HepG2 (cell line): ENCODE data around the gene PRR22. TPM values are rescaled to one million over a fixed set of nuclear protein-coding genes. Genes with fewer than 3 reads are reported as not detected.

Experiments used
- BHLHE40 ChIP-seq: IDR thresholded peaks from 2 replicates; pipeline ENCODE4 v1.6.1; 2011; ENCODE audit warnings: low read length, improper control_type of control experiment
- FOXP1 ChIP-seq, 2 experiments: fragments of 450-650 bp in 1 of 2; IDR thresholded peaks; 2 replicates each; pipeline ENCODE4 v1.6.1; 2017 to 2018; ENCODE audit warnings: antibody characterized with exemption in 1 of 2
- HMG20A ChIP-seq: IDR thresholded peaks from 2 replicates; pipeline ENCODE4 v1.6.1; 2016; ENCODE audit warnings: borderline replicate concordance
- KLF12 ChIP-seq: sonication (generic); formaldehyde crosslinking; IDR thresholded peaks from 2 replicates; pipeline ENCODE4 v1.4.0; 2020; ENCODE audit warnings: missing genetic modification reagents, borderline replicate concordance
- PAF1 ChIP-seq: IDR thresholded peaks from 2 replicates; pipeline ENCODE4 v1.6.1; 2016; ENCODE audit warnings: missing genetic modification reagents, missing compliant biosample characterization
- PAXIP1 ChIP-seq: sonication (generic); formaldehyde crosslinking; conservative IDR thresholded peaks from 2 replicates; pipeline ENCODE4 v1.4.0; 2020; ENCODE audit warnings: mild to moderate bottlenecking, missing genetic modification reagents, moderate library complexity
- PHB2 ChIP-seq: fragments of 450-650 bp; IDR thresholded peaks from 2 replicates; pipeline ENCODE4 v1.6.1; 2018; ENCODE audit not compliant: partially characterized antibody
- RFX1 ChIP-seq: fragments of 450-650 bp; IDR thresholded peaks from 2 replicates; pipeline ENCODE4 v1.6.1; 2017
- STAT5B ChIP-seq: sonication (generic); formaldehyde crosslinking; IDR thresholded peaks from 2 replicates; pipeline ENCODE4 v1.4.0; 2020; ENCODE audit warnings: missing genetic modification reagents
- TFDP1 ChIP-seq: IDR thresholded peaks from 2 replicates; pipeline ENCODE4 v1.6.1; 2016; ENCODE audit warnings: missing compliant biosample characterization, missing genetic modification reagents, borderline replicate concordance
- TP53 ChIP-seq: sonication (generic); formaldehyde crosslinking; conservative IDR thresholded peaks from 2 replicates; pipeline ENCODE4 v1.4.0; 2020; ENCODE audit warnings: missing genetic modification reagents
- ZBTB7B ChIP-seq: sonication (generic); formaldehyde crosslinking; IDR thresholded peaks from 2 replicates; pipeline ENCODE4 v1.4.0; 2020; ENCODE audit warnings: missing genetic modification reagents
- ZC3H4 ChIP-seq: sonication (generic); formaldehyde crosslinking; IDR thresholded peaks from 2 replicates; pipeline ENCODE4 v1.4.0; 2020; ENCODE audit warnings: missing genetic modification reagents, borderline replicate concordance
- ZFP36 ChIP-seq: fragments of 150-350 bp; IDR thresholded peaks from 2 replicates; pipeline ENCODE4 v1.6.1; 2018; ENCODE audit warnings: borderline replicate concordance, low read length, low read depth; ENCODE audit not compliant: partially characterized antibody
- ZNF703 ChIP-seq: sonication (generic); formaldehyde crosslinking; IDR thresholded peaks from 2 replicates; pipeline ENCODE4 v1.5.1; 2020; ENCODE audit warnings: missing genetic modification reagents, mild to moderate bottlenecking, moderate library complexity, borderline replicate concordance
- ZNF770 ChIP-seq: sonication (generic); formaldehyde crosslinking; IDR thresholded peaks from 2 replicates; pipeline ENCODE4 v1.5.0; 2020; ENCODE audit warnings: mild to moderate bottlenecking, missing genetic modification reagents
- ZNF800 ChIP-seq: sonication (generic); formaldehyde crosslinking; IDR thresholded peaks from 2 replicates; pipeline ENCODE4 v1.4.0; 2020; ENCODE audit warnings: missing genetic modification reagents
- polyA plus RNA-seq, 8 experiments: library from polyadenylated mRNA; depleted of rRNA in 3 of 8; stranded (reverse) in 7 of 8; unstranded in 1 of 8; fragments of >200 nt; fragmentation: Illumina TruSeq in 4 of 8; extraction: Trizol in 4 of 8; gene quantifications; 2 replicates each; pipeline versions ENCODE4 v1.2.1 to v1.2.3, GENCODE V29; 2011 to 2016; ENCODE audit warnings: low read depth in 4 of 8, missing spikeins in 1 of 8, mixed read lengths in 1 of 8; ENCODE audit not compliant: insufficient read depth in 1 of 8
- total RNA-seq, 5 experiments: library from RNA; depleted of rRNA; stranded (reverse); fragments of >200 nt; fragmentation: Illumina TruSeq; extraction: Trizol; gene quantifications; 2 replicates each; pipeline ENCODE4 v1.2.3, GENCODE V29; 2016; ENCODE audit warnings: low read depth in 1 of 5

Gene PRR22
- total and polyA plus RNA-seq, 2 of the 13 experiments (the other 11 are each of a cell fraction or from before 2014, with no cell fraction given) = 0.84 to 2.3 TPM

GRCh38 chr19:5827891-5828660, 43.5 kb upstream of the PRR22 start (continued):
- no peak; the same call in 1 of the 2 replicates for TF ChIP-seq ZNF703 (CRISPR knock-in tag)
- TF ChIP-seq STAT5B (CRISPR knock-in tag) = no peak
- TF ChIP-seq PHB2 = no peak
- no peak for TF ChIP-seq TP53 (CRISPR knock-in tag)
- peak; percentile 63 for TF ChIP-seq ZNF770 (CRISPR knock-in tag)
- no peak for TF ChIP-seq ZNF800 (CRISPR knock-in tag)
- no peak for TF ChIP-seq RFX1
- TF ChIP-seq KLF12 (CRISPR knock-in tag) = no peak
- no peak; the same call in 1 of the 2 replicates for TF ChIP-seq ZBTB7B
- TF ChIP-seq HMG20A (CRISPR knock-in tag) = peak; percentile 20; the same call in 1 of the 2 replicates
- TF ChIP-seq ZFP36 = no peak
- peak; percentile 77; the same call in 1 of the 2 replicates for TF ChIP-seq TFDP1
- no peak for TF ChIP-seq FOXP1 (IDR thresholded peaks at IDR 0.05)
- TF ChIP-seq FOXP1 (CRISPR knock-in tag; IDR thresholded peaks at IDR 0.05) = 0 out of 2 replicates have a peak, but pooled peaks have one; percentile 11
- no peak for TF ChIP-seq ZC3H4
- TF ChIP-seq PAXIP1 = peak; percentile 58; the same call in 1 of the 2 replicates
- TF ChIP-seq BHLHE40 = peak; percentile 23; the same call in 1 of the 2 replicates
- TF ChIP-seq PAF1 = peak; percentile 66
